ENCODE data around the gene FBXO44. TPM values are rescaled to one million over a fixed set of nuclear protein-coding genes. Genes with fewer than 3 reads are reported as not detected.
A peak's percentile ranks its signal among the peaks of the same experiment; 100 is the strongest.

The FBXO44 gene
- total RNA-seq, 6 experiments from 2014 or later: 15.1 to 24.1 (median 18.9) TPM

DNA sequence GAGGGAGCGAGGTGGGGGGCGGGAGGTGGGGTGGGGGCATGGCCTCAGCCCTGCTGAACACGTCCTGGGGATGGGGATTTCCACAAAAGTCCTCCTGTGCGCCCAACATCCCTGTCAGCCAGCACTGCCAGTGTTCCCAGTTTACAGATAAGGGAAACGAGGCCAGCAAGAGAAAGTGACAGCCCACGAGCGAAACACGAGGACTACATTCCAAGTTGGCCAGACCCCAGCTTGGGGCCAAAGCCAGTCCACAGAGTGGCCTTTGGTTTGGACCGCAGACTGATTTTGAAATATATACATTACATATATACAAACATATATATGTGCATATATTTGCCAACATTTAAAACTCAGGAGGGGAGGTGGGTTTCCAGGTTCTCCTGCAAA is 5.4 kb upstream of the FBXO44 start:
- no peaks in the 10 kb centered on the region for H3K9me3 Mint-ChIP-seq
- H3K27ac Mint-ChIP-seq: no peak overlapping the region
- TF ChIP-seq, protein P1, sequence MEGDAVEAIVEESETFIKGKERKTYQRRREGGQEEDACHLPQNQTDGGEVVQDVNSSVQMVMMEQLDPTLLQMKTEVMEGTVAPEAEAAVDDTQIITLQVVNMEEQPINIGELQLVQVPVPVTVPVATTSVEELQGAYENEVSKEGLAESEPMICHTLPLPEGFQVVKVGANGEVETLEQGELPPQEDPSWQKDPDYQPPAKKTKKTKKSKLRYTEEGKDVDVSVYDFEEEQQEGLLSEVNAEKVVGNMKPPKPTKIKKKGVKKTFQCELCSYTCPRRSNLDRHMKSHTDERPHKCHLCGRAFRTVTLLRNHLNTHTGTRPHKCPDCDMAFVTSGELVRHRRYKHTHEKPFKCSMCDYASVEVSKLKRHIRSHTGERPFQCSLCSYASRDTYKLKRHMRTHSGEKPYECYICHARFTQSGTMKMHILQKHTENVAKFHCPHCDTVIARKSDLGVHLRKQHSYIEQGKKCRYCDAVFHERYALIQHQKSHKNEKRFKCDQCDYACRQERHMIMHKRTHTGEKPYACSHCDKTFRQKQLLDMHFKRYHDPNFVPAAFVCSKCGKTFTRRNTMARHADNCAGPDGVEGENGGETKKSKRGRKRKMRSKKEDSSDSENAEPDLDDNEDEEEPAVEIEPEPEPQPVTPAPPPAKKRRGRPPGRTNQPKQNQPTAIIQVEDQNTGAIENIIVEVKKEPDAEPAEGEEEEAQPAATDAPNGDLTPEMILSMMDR (IDR thresholded peaks at IDR 0.05): no peak
- no peak for DNase-seq
- H3K4me3 Mint-ChIP-seq: no peak overlapping the region
- H3K4me1 Mint-ChIP-seq (ENCODE audit: low read depth): peaks cover 5% of the 10 kb centered on the region; the same call in 1 of the 2 replicates
- H3K27me3 Mint-ChIP-seq (ENCODE audit: insufficient read depth): peaks cover 16% of the 10 kb centered on the region
- H3K36me3 Mint-ChIP-seq (ENCODE audit: low read depth): no peaks in the 10 kb centered on the region

DNA sequence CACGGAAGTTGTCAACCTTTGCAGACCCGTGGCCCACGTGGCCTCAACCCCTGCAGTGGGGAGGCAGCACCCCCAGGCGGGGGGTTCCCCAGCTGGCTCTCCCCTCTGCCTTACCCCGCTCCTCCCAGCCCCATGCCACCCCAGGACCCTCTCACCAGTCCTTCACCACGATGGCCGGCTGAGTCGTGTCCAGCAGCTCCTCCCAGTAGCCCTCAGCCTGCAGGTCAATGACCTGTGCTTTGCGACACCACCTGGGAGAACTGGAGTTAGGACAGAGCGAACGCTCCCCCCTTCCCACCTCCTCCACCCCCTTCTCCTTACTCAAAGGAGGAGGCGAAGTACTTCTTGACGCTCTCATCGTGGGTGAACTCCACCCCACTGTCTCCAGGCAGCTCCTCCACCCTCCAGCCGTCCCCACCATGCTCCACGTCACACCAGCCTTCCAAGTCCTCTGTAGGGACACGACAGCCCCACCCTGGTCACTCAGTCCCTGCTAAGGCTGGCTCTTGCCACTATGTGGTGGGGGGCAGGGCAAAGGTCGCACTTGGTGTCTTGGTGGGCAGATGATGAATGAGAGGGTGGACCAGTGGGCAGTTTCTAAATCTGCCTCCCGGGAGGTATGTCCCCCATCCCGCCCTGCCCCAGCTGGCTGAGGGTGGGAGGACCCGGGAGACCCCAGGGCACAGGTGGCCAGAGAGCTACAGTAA is 4.9 kb upstream of the FBXO44 start:
- H3K27me3 Mint-ChIP-seq (ENCODE audit: insufficient read depth): peaks cover 16% of the 10 kb centered on the region

DNA sequence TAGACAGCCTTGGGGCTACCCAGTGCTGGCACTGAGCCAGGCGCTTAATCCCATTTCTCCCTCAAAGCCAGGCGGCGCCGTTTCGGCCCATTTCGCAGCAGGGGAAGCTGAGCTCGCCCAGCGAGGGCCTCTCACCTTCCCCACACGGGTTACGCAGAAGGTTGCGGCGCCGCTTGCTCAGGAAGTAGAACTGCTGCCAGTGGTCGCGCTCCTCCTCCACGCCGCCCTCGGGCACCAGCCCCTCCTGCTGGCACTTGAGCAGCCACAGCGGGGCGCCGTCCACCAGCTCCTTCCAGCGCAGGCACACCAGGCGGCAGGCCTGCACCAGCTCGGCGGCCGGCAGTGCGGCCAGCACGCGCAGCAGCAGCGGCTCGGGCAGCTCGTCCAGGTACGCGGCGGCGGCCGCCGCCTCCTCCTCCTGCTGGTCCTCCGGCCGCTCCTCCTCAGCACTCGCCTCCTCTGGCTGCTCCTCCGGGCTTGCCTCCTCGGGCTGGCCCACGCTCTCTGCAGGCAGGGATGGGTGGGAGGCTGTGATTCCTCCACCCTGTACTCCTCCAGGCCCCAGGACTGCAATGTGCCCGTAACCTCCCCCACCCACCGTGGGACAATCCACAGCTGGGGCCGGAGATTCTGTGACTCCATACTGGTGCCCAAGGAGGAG is 4.2 kb upstream of the FBXO44 start:
- peaks cover 5% of the 10 kb centered on the region; the same call in 1 of the 2 replicates for H3K4me1 Mint-ChIP-seq (ENCODE audit: low read depth)
- no peak overlapping the region for H3K27ac Mint-ChIP-seq
- TF ChIP-seq, protein P1 (IDR thresholded peaks at IDR 0.05): peak; percentile 73
- peaks cover 16% of the 10 kb centered on the region for H3K27me3 Mint-ChIP-seq (ENCODE audit: insufficient read depth)
- DNase-seq: peak; percentile 28
- no peaks in the 10 kb centered on the region for H3K9me3 Mint-ChIP-seq
- H3K4me3 Mint-ChIP-seq: peak overlapping the region; percentile 46; the same call in 1 of the 2 replicates
- H3K36me3 Mint-ChIP-seq (ENCODE audit: low read depth): no peaks in the 10 kb centered on the region

More for the DNA sequence above, 4.9 kb upstream of the FBXO44 start:
- TF ChIP-seq, protein P1 (IDR thresholded peaks at IDR 0.05): no peak
- Mint-ChIP-seq H3K36me3 (ENCODE audit: low read depth) (no peaks in the 10 kb centered on the region), H3K27ac (no peak overlapping the region), H3K4me1 (ENCODE audit: low read depth) (peaks cover 5% of the 10 kb centered on the region; the same call in 1 of the 2 replicates), H3K4me3 (no peak overlapping the region), H3K9me3 (no peaks in the 10 kb centered on the region)
- no peak for DNase-seq

DNA sequence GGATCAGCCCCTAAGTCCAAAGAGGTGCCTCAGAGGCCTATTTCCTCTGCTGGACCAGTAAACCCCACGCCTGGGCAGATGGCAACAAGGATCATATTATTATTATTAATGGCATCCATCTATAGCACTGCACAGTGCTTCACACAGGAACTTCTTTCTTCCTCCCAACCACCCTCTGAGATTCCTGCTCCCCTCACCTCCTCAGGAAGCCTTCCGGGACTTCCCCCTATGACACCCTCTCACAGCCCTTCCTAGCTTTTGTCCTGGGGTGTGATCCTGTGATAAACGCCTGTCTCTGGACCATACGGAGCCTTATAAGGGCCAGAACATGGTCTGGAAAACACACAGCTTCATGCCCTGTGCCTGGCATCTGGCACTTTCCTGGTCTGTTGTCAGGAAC is 3.7 kb upstream of the FBXO44 start:
- no peaks in the 10 kb centered on the region for H3K36me3 Mint-ChIP-seq (ENCODE audit: low read depth)
- peaks cover 5% of the 10 kb centered on the region; the same call in 1 of the 2 replicates for H3K4me1 Mint-ChIP-seq (ENCODE audit: low read depth)
- TF ChIP-seq, protein P1 (IDR thresholded peaks at IDR 0.05): no peak
- DNase-seq: no peak
- peaks cover 16% of the 10 kb centered on the region for H3K27me3 Mint-ChIP-seq (ENCODE audit: insufficient read depth)
- H3K9me3 Mint-ChIP-seq: no peaks in the 10 kb centered on the region
- peak overlapping the region; percentile 46; the same call in 1 of the 2 replicates for H3K4me3 Mint-ChIP-seq
- H3K27ac Mint-ChIP-seq: no peak overlapping the region

DNA sequence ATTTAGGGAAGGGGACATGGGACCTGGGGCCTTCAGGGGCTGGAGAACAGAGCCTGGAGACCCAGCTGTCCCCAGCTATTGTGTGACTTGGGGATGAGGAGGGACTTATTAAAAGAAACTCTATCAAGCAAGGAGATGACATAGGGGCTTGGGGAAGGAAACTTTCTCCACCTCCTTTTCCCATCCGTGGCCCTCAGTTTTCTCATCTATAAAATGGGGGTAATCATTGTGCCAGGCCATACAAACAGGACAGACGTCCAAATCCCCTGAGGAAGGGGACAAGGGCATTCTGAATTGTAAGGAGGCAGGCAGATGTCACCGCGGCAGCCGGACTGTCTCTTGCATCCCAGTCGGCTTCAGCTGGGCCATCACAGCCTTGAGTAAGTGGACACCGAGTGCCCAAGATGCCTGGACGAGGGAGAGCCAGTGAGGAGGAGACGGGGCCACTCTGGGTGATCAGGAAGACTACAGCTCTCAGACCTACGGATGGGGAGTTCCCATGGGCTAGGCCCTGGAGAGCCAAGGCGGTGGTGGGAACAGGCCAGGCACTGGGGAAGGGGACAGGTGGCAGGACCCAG is 2.4 kb upstream of the FBXO44 start:
- DNase-seq: no peak
- Mint-ChIP-seq H3K4me1 (ENCODE audit: low read depth) (peaks cover 5% of the 10 kb centered on the region; the same call in 1 of the 2 replicates), H3K4me3 (no peak overlapping the region), H3K9me3 (no peaks in the 10 kb centered on the region), H3K27ac (no peak overlapping the region), H3K36me3 (ENCODE audit: low read depth) (no peaks in the 10 kb centered on the region), H3K27me3 (ENCODE audit: insufficient read depth) (peaks cover 12% of the 10 kb centered on the region)
- TF ChIP-seq, protein P1 (IDR thresholded peaks at IDR 0.05): no peak

Measured in HFFc6 (cell line).